Activated CD8-positive, alpha-beta memory T cell treated with anti-CD3 and anti-CD28 coated beads for 36 hours (primary cell): ENCODE results near the gene GABRR2. TPM values are rescaled to one million over a fixed set of nuclear protein-coding genes. Genes with fewer than 3 reads are reported as not detected.
"Not testable (repeated sequence)": the region's sequence is repeated elsewhere in the genome, so short reads cannot be mapped to it uniquely, and the experiment has no call there.

Experiments
- CTCF ChIA-PET: fragments of 350-600 bp; sonication (Branson Sonifier 250); formaldehyde crosslinking; loops from one replicate; lab custom pipeline; 2021; ENCODE audit warnings: antibody characterized with exemption; lab: Charles Lee
- POLR2A ChIA-PET: fragments of 350-600 bp; sonication (Branson Sonifier 250); formaldehyde crosslinking; loops from one replicate; lab custom pipeline; 2021; ENCODE audit warnings: antibody characterized with exemption; lab: Charles Lee
- total RNA-seq, 2 experiments: library from RNA; stranded (reverse); gene quantifications; one replicate each; pipeline ENCODE4 v1.2.3, GENCODE V29; 2021

GABRR2 gene
- total RNA-seq, 2 experiments from 2014 or later = 0.23 to 0.29 TPM

DNA sequence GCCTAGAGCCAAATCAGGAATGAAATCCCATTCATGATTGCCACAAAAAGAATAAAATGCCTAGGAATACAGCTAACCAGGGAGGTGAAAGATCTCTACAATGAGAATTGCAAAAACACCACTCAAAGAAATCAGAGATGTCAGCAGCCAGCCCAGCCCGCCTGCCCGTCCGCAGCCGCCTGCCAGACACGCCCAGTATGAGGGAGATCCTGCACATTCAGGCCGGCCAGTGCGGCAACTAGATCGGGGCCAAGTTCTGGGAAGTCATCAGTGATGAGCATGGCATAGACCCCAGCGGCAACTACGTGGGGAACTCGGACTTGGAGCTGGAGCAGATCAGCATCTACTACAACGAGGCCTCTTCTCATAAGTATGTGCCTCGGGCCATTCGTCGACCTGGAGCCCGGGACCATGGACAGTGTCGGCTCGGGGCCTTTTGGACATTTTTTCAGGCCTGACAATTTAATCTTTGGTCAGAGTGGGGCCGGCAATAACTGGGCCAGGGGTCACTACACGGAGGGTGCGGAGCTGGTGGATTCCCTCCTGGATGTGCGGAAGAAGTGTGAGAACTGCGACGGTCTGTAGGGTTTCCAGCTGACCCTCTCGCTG, 13.4 kb downstream of the GABRR2 start:
- POLR2A ChIA-PET = interaction anchor here (0.5 kb wide), 1 partner anchor 55 kb away, joined by 4 read pairs; no protein-coding TSS in a partner anchor
- CTCF ChIA-PET = no interaction called here

- ChIA-PET CTCF (no interaction called here), POLR2A (no interaction called here)
These were observed 15.6 kb downstream of the GABRR2 start for GRCh38 chr6:89299466-89299850.

- CTCF ChIA-PET = interaction anchor here (1.4 kb wide), 2 partner anchors 9 to 74 kb away, joined by 3 to 4 read pairs; no protein-coding TSS in a partner anchor
- POLR2A ChIA-PET = interaction anchor here (1.0 kb wide), 1 partner anchor 153 kb away, joined by 4 read pairs; the partner anchor contains the start of gene PM20D2
These were observed 16.2 kb downstream of the GABRR2 start for GRCh38 chr6:89298680-89299465.

DNA sequence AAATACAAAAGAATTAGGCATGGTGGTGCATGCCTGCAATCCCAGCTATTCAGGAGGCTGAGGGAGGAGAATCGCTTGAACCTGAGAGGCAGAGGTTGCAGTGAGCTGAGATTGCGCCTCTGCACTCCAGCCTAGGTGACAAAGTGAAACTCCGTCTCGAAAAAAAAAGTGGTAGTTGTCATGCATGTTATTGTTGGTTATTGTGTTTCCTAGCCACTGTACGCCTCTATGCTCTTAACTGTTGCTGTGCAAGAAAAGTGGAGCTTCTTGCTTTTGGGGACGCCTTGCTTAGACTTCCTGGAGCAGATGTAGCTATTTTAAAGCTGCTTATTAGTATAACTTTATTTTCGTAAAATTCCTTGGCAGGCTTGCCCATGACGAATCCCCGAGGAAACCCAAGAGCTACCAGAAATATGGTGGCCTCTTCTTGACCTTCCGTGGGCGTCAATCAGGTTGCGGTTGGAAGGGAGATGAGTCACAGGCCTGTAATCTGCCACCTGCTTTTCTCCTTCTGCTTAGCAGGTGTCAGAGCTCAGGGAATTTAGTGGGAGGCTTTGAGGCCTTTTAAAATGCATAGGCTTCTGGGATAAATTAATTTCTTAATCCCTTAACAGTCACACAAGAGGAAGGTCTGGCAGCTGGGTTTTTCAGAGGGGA, 17.3 kb downstream of the GABRR2 start:
- ChIA-PET CTCF (interaction anchor here (0.9 to 1.4 kb wide), 4 partner anchors 8 to 75 kb away, joined by 3 to 4 read pairs (median 3); no protein-coding TSS in a partner anchor), POLR2A (interaction anchor here (0.8 to 1.0 kb wide), 4 partner anchors 54 to 218 kb away, joined by 3 to 6 read pairs (median 4); partner anchors contain the start of genes PM20D2, PNRC1 and UBE2J1)

DNA sequence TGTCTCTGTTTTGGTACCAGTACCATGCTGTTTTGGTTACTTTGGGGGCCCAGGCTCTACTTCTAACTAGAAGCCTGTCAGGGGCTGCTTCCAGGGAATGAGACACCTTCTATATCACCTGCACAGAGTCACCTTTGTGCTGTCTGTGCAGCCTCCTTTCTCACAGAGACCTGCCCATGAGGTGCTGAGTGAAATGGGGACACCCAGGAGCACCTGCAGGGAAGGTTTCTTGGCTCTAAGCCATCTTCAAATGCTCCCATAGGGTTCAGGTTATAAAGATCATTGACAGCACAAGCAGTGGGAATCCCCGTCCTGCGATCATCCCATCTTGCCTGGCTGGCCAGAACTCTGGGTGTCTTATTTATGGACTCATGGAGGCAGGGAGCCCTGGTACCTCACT, 19.1 kb downstream of the GABRR2 start:
- ChIA-PET POLR2A (no interaction called here), CTCF (no interaction called here)

DNA sequence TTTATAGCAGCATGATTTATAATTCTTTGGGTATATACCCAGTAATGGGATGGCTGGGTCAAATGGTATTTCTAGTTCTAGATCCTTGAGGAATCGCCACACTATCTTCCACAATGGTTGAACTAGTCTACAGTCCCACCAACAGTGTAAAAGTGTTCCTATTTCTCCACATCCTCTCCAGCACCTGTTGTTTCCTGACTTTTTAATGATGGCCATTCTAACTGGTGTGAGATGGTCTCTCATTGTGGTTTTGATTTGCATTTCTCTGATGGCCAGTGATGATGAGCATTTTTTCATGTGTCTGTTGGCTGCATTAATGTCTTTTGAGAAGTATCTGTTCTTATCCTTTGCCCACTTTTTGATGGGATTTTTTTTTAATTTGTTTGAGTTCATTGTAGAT, 20.0 kb downstream of the GABRR2 start:
- CTCF ChIA-PET, POLR2A ChIA-PET: not testable (repeated sequence)

GRCh38 chr6:89291256-89291819, 23.8 kb downstream of the GABRR2 start:
- CTCF ChIA-PET = interaction anchor here (0.8 kb wide), 1 partner anchor 14 kb away, joined by 3 read pairs; no protein-coding TSS in a partner anchor
- POLR2A ChIA-PET = no interaction called here

DNA sequence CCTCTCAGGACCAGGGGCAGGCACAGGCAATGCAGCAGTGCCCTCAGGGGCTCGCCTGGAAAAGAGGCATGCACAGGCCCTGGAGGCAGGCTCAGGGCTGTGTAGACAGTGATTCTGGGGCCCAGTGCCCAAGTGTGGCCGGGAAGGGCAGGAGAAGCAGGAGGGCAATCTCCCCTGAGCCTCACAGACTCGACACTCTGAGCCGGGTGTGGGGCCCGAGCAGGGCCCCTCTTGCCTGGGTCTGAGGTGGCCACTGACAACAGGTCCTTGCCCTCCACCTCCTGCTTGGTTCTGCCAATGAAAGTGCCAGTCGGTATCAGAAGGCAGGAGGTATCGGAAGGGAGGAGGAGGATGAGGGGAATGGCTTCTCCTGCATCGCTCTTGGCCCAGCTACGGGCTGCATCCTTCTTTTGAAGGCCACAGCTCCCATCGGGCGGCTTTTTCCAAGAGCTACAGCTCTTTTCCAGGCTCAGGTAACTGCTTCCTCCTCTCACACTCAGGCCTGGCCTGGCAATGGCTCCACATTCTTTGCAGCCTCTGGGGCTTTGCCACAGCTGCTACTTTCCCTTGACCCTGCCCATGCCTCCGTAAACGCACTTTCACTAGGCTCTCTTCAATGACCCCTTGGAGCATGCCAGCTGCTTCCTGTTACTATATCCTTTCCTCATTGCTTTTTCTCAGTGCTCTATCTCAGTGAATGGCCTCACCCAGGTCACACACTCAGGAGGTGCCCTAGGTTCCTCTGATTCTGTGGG, 24.5 kb downstream of the GABRR2 start:
- ChIA-PET POLR2A (interaction anchor here (0.5 kb wide), 1 partner anchor 47 kb away, joined by 5 read pairs; no protein-coding TSS in a partner anchor), CTCF (interaction anchor here (0.8 kb wide), 1 partner anchor 15 kb away, joined by 3 read pairs; no protein-coding TSS in a partner anchor)

- ChIA-PET POLR2A (no interaction called here), CTCF (interaction anchor here (1.3 kb wide), 1 partner anchor 8 kb away, joined by 3 read pairs; no protein-coding TSS in a partner anchor)
These were observed 25.4 kb downstream of the GABRR2 start for GRCh38 chr6:89289710-89290109.

DNA sequence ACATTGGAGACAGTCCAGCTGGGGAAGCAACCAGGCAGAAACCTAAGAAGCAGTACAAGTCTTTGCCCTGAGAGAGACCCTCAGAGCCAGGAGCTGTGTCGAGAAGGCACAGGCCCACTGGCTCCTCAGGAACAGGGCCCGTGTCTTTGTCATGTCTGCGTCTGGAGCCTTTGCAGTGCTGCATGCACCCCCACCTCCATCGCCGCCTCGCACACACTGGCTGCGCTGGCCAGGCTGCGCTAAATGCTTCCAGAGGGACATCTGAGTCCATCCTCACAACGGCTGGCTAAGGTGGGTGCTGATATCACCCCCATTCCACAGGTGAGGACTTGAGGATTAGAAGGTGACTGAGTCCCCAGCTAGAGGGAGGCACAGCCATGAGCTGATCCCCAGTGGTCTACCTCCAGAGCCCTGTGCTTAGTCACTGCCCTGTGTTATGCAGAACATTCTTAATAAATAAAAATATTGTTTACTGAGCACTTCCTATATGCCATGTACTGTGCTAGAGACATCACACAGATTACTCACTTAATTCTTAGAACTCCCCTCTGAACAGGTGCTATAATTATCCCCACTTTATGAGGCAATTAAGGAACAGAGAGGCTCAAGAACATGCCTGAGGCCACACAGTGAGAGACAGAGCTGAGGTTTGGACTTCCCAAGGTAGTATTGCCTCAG, 27.6 kb downstream of the GABRR2 start:
- ChIA-PET CTCF (no interaction called here), POLR2A (no interaction called here)

DNA sequence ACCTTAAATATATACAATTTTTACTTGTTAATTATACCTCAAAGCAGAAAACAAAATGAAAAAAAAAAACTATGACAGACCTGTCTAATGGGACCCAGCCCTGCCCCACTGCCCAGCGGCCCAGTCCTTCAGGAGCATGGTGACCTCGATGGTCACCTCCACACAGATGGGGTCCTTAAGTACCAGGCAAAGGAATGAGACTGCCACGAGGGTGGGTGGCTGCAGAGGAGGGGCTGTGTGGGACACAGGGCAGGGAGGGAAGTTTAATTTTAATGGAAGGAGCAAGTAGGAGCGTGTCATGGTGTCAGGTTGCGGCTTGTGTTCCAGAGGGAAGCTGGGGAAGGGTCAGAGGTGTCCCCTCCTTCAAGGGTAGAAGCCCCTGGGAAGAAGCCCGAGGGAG, 28.6 kb downstream of the GABRR2 start:
- ChIA-PET CTCF (no interaction called here), POLR2A (no interaction called here)

GRCh38 chr6:89284963-89285735, 29.9 kb downstream of the GABRR2 start:
- CTCF ChIA-PET = no interaction called here
- POLR2A ChIA-PET = no interaction called here

GRCh38 chr6:89284081-89284480, 31.0 kb downstream of the GABRR2 start:
- CTCF ChIA-PET = no interaction called here
- POLR2A ChIA-PET = no interaction called here

DNA sequence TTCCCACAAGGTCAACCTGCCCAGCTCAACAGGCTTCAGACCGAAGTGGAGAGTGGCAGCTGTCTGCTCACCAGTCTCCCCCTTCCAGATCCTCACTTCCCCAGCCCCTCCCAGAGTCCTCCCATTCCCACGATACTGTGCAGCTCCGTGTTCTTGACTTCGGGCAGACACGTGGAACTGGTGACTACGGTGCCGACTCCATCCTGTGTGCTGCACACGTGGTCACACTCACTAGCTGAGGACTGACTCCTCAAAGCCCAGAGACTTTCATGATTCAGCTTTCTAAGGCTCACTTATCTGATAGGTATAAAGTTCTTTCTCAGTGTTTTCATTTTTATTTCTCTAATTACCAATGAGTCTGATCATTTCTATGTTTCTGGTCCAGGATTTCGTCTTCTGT, 32.4 kb downstream of the GABRR2 start:
- ChIA-PET CTCF (no interaction called here), POLR2A (no interaction called here)

DNA sequence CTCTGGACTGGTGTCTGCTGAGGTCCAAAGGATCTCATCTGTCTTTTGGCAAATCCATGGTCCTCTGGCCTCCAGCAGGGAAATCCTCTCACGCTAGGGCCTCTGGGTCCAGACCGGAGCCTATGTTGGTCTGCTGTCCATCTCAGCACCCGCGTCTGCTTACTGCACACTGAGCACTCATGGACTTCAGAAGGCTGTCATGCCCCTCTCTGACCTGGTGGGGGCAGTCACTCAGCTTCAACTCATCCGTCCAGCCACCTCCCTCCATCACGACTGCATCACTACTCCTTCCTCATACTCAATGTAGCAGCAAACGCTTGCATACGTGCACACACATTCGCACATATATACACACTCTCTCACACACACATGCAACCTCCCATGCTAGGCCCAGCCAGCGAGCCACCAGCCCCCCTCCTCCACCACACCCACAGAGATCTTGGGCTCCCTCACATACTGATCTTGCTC, 33.3 kb downstream of the GABRR2 start:
- POLR2A ChIA-PET = no interaction called here
- CTCF ChIA-PET = interaction anchor here (1.0 kb wide), 1 partner anchor 29 kb away, joined by 3 read pairs; no protein-coding TSS in a partner anchor

DNA sequence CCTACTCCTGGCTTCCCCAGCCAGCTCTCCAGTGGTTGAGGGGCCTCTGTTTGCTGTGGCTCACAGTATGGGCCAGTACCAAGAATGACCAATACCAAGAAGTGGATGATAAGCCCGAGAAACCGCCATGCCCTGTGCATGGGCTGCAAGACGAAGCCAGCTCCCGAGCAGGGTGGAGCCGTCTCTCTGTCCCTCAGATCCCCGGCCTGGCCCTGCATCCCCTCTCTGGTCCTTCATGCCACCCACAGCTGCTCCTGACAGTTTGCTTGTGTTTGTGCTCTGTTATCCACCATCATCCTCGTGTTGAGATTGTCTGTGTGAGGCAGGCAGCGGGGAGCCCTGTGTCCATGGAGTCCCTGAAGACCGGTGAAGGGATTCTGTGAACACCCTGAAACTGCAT, 36.1 kb downstream of the GABRR2 start:
- ChIA-PET CTCF (no interaction called here), POLR2A (interaction anchor here (1.0 kb wide), 1 partner anchor 94 kb away, joined by 8 read pairs; no protein-coding TSS in a partner anchor)

GRCh38 chr6:89275900-89276299, 39.2 kb downstream of the GABRR2 start:
- ChIA-PET POLR2A (no interaction called here), CTCF (no interaction called here)
